ENCODE measurements around the gene NUDT21.
"Not testable (repeated sequence)": the region's sequence is repeated elsewhere in the genome, so short reads cannot be mapped to it uniquely, and the experiment has no call there.

The NUDT21 gene

DNA sequence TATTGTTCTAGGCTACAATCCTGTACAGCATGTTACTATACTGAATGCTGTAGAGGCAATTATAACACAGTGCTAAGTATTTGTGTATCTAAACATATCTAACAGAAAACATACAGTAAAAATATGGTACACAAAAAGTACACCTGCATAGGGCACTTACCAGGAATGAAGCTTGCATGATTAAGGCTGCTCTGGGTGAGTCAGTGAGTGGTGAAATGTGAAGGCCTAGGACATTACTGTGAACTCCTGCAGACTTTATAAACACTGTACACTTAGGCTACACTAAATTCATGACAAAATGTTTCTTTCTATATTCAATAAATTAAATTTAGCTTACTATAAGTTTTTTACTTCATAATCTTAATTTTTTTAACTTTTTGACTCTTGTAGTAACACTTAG lies 62.9 kb downstream of the NUDT21 start:
- ATAC-seq (replicated peaks) (no peak), DNase-seq (no peak)
- Mint-ChIP-seq H3K27me3 (no peaks in the 10 kb centered on the region), H3K4me3 (no peak overlapping the region), H3K4me1 (peaks cover 0 to 12% of the 10 kb centered on the region in 2 donors), H3K27ac (no peak overlapping the region), H3K36me3 (peaks cover 56 to 62% of the 10 kb centered on the region in 2 donors), H3K9me3 (peaks cover 4 to 5% of the 10 kb centered on the region in 2 donors)

- no peak for DNase-seq
- Mint-ChIP-seq H3K27me3 (no peaks in the 10 kb centered on the region), H3K4me3 (no peak overlapping the region), H3K36me3 (peaks cover 56 to 63% of the 10 kb centered on the region in 2 donors), H3K4me1 (peaks cover 0 to 6% of the 10 kb centered on the region in 2 donors), H3K9me3 (peaks cover 6 to 8% of the 10 kb centered on the region in 2 donors), H3K27ac (no peak overlapping the region)
- no peak for ATAC-seq (replicated peaks)
Measured at GRCh38 chr16:56387396-56387795, 63.7 kb downstream of the NUDT21 start.

DNA sequence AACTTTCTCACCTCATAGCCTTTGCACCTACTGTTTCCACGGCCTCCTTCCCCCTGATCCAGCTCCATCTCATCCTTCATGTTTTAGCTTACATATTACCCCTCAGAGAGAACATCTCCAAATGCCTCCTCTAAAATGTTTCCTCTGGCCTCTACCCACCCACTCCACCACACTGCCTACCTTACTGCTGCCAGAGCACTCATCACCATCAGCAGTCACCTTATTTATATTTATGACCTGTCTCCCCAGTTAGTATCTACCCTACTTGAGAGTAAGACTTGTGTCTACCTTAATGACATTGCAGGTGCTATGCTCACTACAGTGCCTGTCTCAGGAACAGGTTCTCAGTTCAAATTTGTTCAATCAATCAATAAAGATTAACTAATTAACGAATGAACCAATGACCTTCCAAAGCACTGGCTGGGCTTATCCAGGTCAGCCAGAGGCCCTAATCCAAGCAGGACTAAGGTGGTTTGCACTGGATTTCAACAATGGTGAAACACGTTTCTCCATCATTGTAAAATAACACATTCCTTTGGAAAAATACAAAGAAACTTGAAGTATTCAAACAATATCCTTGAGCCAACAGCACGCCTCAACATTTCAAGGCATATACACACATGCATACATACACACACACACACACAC lies 66.9 kb downstream of the NUDT21 start:
- Mint-ChIP-seq H3K36me3 (peaks cover 68 to 72% of the 10 kb centered on the region in 2 donors), H3K4me3 (no peak overlapping the region), H3K27ac (no peak overlapping the region), H3K27me3 (no peaks in the 10 kb centered on the region), H3K9me3 (peaks cover 18% of the 10 kb centered on the region in 2 donors), H3K4me1 (peaks cover 0 to 9% of the 10 kb centered on the region in 2 donors)
- DNase-seq, result no peak
- ATAC-seq (replicated peaks), result no peak

DNA sequence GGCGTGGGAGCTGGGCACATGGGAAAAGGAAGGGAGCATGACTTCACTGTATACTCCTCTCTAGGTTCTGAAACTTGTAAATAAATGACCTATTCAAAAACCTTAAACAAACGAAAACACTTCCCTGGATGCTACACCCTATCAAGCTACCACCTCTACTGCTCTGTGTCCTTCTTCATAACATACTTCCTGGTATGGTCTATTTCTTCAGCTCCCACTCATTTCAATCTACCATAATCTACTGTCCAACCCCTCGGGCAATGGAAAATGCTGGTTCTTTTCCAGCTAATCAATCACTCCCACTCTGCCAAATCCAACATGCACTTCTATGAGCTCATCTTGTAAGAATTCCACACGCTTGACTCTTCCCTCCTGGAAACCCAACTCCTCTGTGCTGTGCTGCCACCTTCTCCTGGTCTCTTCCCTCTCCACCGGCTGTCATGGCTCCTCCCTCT lies 68.2 kb downstream of the NUDT21 start:
- no peak for DNase-seq
- ATAC-seq (replicated peaks), result no peak
- H3K36me3 Mint-ChIP-seq, result peaks cover 81% of the 10 kb centered on the region in 2 donors
- H3K27ac Mint-ChIP-seq, result no peak overlapping the region
- no peak overlapping the region for H3K4me3 Mint-ChIP-seq
- H3K4me1 Mint-ChIP-seq, result peaks cover 0 to 11% of the 10 kb centered on the region in 2 donors
- H3K27me3 Mint-ChIP-seq, result no peaks in the 10 kb centered on the region
- H3K9me3 Mint-ChIP-seq, result peaks cover 18 to 19% of the 10 kb centered on the region in 2 donors

- Mint-ChIP-seq H3K36me3 (peaks cover 79 to 81% of the 10 kb centered on the region in 2 donors), H3K4me1 (peaks cover 0 to 12% of the 10 kb centered on the region in 2 donors), H3K9me3 (peaks cover 18 to 19% of the 10 kb centered on the region in 2 donors), H3K4me3 (no peak overlapping the region), H3K27me3 (no peaks in the 10 kb centered on the region), H3K27ac (no peak overlapping the region)
- ATAC-seq (replicated peaks) (no peak), DNase-seq (no peak)
Measured at GRCh38 chr16:56382459-56382858, 68.7 kb downstream of the NUDT21 start.

DNA sequence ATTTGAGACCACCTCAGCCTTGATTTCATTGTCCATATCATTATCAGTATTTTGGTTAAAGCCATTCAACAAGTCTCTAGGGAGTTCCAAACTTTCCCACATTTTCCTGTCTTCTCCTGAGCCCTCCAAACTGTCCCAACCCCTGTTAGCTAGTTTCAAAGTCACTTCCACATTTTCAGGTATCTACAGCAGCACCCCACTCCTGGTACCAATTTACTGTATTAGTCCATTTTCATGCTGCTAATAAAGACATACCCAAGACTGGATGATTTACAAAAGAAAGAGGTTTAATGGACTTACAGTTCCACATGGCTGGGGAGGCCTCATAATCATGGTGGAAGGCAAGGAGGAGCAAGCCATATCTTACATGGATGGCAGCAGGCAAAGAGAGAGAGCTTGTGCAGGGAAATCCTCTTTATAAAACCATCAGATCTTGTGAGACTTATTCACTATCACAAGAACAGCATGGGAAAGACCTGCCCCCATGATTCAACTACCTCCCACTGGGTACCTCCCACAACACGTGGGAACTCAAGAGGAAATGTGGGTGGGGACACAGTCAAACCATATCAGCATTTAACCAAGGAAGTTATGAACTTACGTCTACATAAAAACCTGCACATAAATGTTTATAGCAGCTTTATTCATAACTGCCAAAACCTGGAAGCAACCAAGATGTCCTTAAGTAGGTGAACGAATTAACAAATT lies 70.2 kb downstream of the NUDT21 start:
- ATAC-seq (replicated peaks); H3K27me3 Mint-ChIP-seq; H3K27ac Mint-ChIP-seq; H3K4me3 Mint-ChIP-seq; DNase-seq: not testable (repeated sequence)
- Mint-ChIP-seq H3K36me3 (peaks cover 76 to 82% of the 10 kb centered on the region in 2 donors), H3K4me1 (peaks cover 0 to 17% of the 10 kb centered on the region in 2 donors), H3K9me3 (peaks cover 18 to 19% of the 10 kb centered on the region in 2 donors)
